IMR-90 (cell line): ENCODE measurements around the gene RRP1. TPM values are rescaled to one million over a fixed set of nuclear protein-coding genes. Genes with fewer than 3 reads are reported as not detected.

Source experiments
- ATAC-seq: fragments of 200-7000 bp; cut with Tn5 transposase; 2 replicates; pipeline ENCODE4 v1.9.1; 2020; ENCODE audit warnings: low read depth, mild to moderate bottlenecking, moderate library complexity
- BruUV-seq: library from RNA; stranded (reverse); fragments of 400-500 nt; replicated peaks from 2 replicates; lab custom pipeline; 2021; lab: Mats Ljungman, UMichigan
- CTCF ChIA-PET: fragments of 300-600 bp; formaldehyde crosslinking; extraction: SDS; loops from one replicate; lab custom pipeline; 2021; ENCODE audit warnings: antibody characterized with exemption; lab: Yijun Ruan, JAX
- POLR2A ChIA-PET: fragments of 300-600 bp; sonication (Branson Sonifier 250); formaldehyde crosslinking; loops from one replicate; lab custom pipeline; 2022; ENCODE audit warnings: antibody characterized with exemption; ENCODE audit not compliant: unreplicated experiment; lab: Charles Lee
- DNase-seq: peaks from one replicate; pipeline ENCODE4 v3.0.0; 2013
- H2AFZ ChIP-seq: replicated peaks from 2 replicates; pipeline ENCODE3; 2013; ENCODE audit warnings: low read length, mild to moderate bottlenecking; ENCODE audit not compliant: poor library complexity
- H2AK5ac ChIP-seq: 2 replicates; pipeline ENCODE4 v1.6.1; 2013; ENCODE audit warnings: low read depth, low read length, inconsistent platforms
- H2AK9ac ChIP-seq: replicated peaks from 2 replicates; pipeline ENCODE3; 2013; ENCODE audit warnings: mild to moderate bottlenecking, low read depth, low read length, moderate library complexity; ENCODE audit not compliant: poor library complexity
- H2BK120ac ChIP-seq: 2 replicates; pipeline ENCODE4 v1.6.1; 2013; ENCODE audit warnings: low read depth, low read length, inconsistent platforms
- H2BK15ac ChIP-seq: 3 replicates; pipeline ENCODE4 v1.6.1; 2013; ENCODE audit warnings: low read depth, low read length, inconsistent platforms
- H2BK20ac ChIP-seq: 2 replicates; pipeline ENCODE4 v1.6.1; 2013; ENCODE audit warnings: low read depth, mild to moderate bottlenecking, inconsistent platforms, low read length, moderate library complexity
- H2BK5ac ChIP-seq: 2 replicates; pipeline ENCODE4 v1.6.1; 2013; ENCODE audit warnings: mild to moderate bottlenecking, low read depth, low read length, inconsistent platforms; ENCODE audit not compliant: poor library complexity, severe bottlenecking
- H3K14ac ChIP-seq: replicated peaks from 2 replicates; pipeline ENCODE4 v1.6.1; 2013; ENCODE audit warnings: low read depth, low read length, inconsistent platforms
- H3K18ac ChIP-seq: 2 replicates; pipeline ENCODE4 v1.6.1; 2013; ENCODE audit warnings: low read depth, low read length, control low read depth
- H3K23ac ChIP-seq: 2 replicates; pipeline ENCODE4 v1.6.1; 2013; ENCODE audit warnings: low read depth, low read length, inconsistent platforms
- H3K27ac ChIP-seq: 2 replicates; pipeline ENCODE4 v1.5.1; 2013; ENCODE audit warnings: mild to moderate bottlenecking, control low read depth, low read length; ENCODE audit not compliant: insufficient read depth
- H3K27me3 ChIP-seq: 2 replicates; pipeline ENCODE4 v1.6.1; 2013; ENCODE audit warnings: low read length; ENCODE audit not compliant: control insufficient read depth, insufficient read depth
- H3K36me3 ChIP-seq: 2 replicates; pipeline ENCODE4 v1.6.1; 2013; ENCODE audit warnings: low read length, mixed read lengths; ENCODE audit not compliant: control insufficient read depth, insufficient read depth
- H3K4ac ChIP-seq: 2 replicates; pipeline ENCODE4 v1.6.1; 2013; ENCODE audit warnings: low read depth, low read length, inconsistent platforms
- H3K4me1 ChIP-seq: 2 replicates; pipeline ENCODE4 v1.6.1; 2013; ENCODE audit warnings: low read length, mixed read lengths; ENCODE audit not compliant: control insufficient read depth, insufficient read depth
- H3K4me2 ChIP-seq: 2 replicates; pipeline ENCODE4 v1.6.1; 2013; ENCODE audit warnings: low read depth, mild to moderate bottlenecking, control low read depth, low read length, moderate library complexity
- H3K4me3 ChIP-seq: 2 replicates; pipeline ENCODE4 v1.5.1; 2013; ENCODE audit warnings: low read depth, mild to moderate bottlenecking, control low read depth, low read length, moderate library complexity; ENCODE audit not compliant: insufficient read depth
- H3K56ac ChIP-seq: 2 replicates; pipeline ENCODE4 v1.6.1; 2013; ENCODE audit warnings: low read length, inconsistent platforms; ENCODE audit not compliant: insufficient read depth; ENCODE audit errors: extremely low read depth
- H3K79me1 ChIP-seq, 2 experiments: 2 replicates each; pipeline ENCODE4 v1.6.1; 2013; ENCODE audit warnings: low read length in 2 of 2, inconsistent platforms in 1 of 2, low read depth in 1 of 2
- H3K9ac ChIP-seq: 2 replicates; pipeline ENCODE4 v1.6.1; 2013; ENCODE audit warnings: low read depth, low read length, control low read depth
- H3K9me1 ChIP-seq: 2 replicates; pipeline ENCODE4 v1.6.1; 2013; ENCODE audit warnings: low read length, inconsistent platforms; ENCODE audit not compliant: insufficient read depth
- H3K9me3 ChIP-seq: 2 replicates; pipeline ENCODE4 v1.6.1; 2013; ENCODE audit warnings: low read length; ENCODE audit not compliant: control insufficient read depth, insufficient read depth
- H4K20me1 ChIP-seq: 2 replicates; pipeline ENCODE4 v1.6.1; 2013; ENCODE audit warnings: low read length, inconsistent platforms; ENCODE audit not compliant: insufficient read depth
- H4K5ac ChIP-seq: 2 replicates; pipeline ENCODE4 v1.6.1; 2013; ENCODE audit warnings: mild to moderate bottlenecking, low read depth, low read length, control low read depth
- H4K8ac ChIP-seq, 2 experiments: 2 replicates each; pipeline ENCODE4 v1.6.1; 2013; ENCODE audit warnings: low read depth in 2 of 2, low read length in 2 of 2, control low read depth in 1 of 2, inconsistent platforms in 1 of 2
- H4K91ac ChIP-seq: 2 replicates; pipeline ENCODE4 v1.6.1; 2013; ENCODE audit warnings: low read depth, low read length, inconsistent platforms; ENCODE audit not compliant: insufficient read depth
- BHLHE40 ChIP-seq: fragments of 150-350 bp; IDR thresholded peaks from 2 replicates; pipeline ENCODE4 v1.6.1; 2016; ENCODE audit warnings: mild to moderate bottlenecking, low read depth, low read length
- CEBPB ChIP-seq: IDR thresholded peaks from 2 replicates; pipeline ENCODE4 v1.6.1; 2012; ENCODE audit warnings: low read depth, low read length, improper control_type of control experiment
- CHD1 ChIP-seq: IDR thresholded peaks from 2 replicates; pipeline ENCODE4 v1.6.1; 2012; ENCODE audit warnings: low read depth, low read length, improper control_type of control experiment
- MAFK ChIP-seq: IDR thresholded peaks from 2 replicates; pipeline ENCODE4 v1.6.1; 2012; ENCODE audit warnings: low read depth, low read length, improper control_type of control experiment
- MAZ ChIP-seq: IDR thresholded peaks from 2 replicates; pipeline ENCODE4 v1.6.1; 2012; ENCODE audit warnings: low read depth, mild to moderate bottlenecking, low read length, improper control_type of control experiment, moderate library complexity, borderline replicate concordance
- NFE2L2 ChIP-seq: fragments of 150-350 bp; IDR thresholded peaks from 2 replicates; pipeline ENCODE4 v1.6.1; 2016; ENCODE audit warnings: low read depth, mild to moderate bottlenecking, low read length
- RCOR1 ChIP-seq: IDR thresholded peaks from 2 replicates; pipeline ENCODE4 v1.6.1; 2012; ENCODE audit warnings: mild to moderate bottlenecking, low read length, improper control_type of control experiment; ENCODE audit not compliant: insufficient replicate concordance
- WGBS, 2 experiments: methylation state at CpG; one replicate each; pipeline versions ENCODE4 v1.1.5 to v1.1.7; 2013; ENCODE audit warnings: missing lambda C conversion rate in 2 of 2; ENCODE audit not compliant: insufficient read length in 1 of 2; ENCODE audit errors: extremely low coverage in 2 of 2; 5-methylcytosine and 5-hydroxymethylcytosine counted together
- dilution Hi-C: fragments of 300-500 bp; cut with HindIII; formaldehyde crosslinking; loops from one replicate; pipeline ENCODE4 v1.14.3; 2018; ENCODE audit warnings: low sequenced_read_pairs; ENCODE audit not compliant: unreplicated experiment
- in situ Hi-C: fragments of 300-500 bp; cut with MboI; formaldehyde crosslinking; loops from 3 replicates; pipeline ENCODE4 v1.14.3; 2019; ENCODE audit warnings: low sequenced_read_pairs, inconsistent platforms, mixed read lengths
- intact Hi-C: fragments of 100-400 bp; cut with micrococcal nuclease; formaldehyde crosslinking; loops from 2 replicates; pipeline ENCODE4 v1.10.0; 2022
- polyA plus RNA-seq, 3 experiments: library from polyadenylated mRNA; depleted of rRNA; stranded (reverse); fragments of >200 nt; gene quantifications; 2 replicates each; pipeline ENCODE4 v1.2.3, GENCODE V29; 2012; ENCODE audit warnings: low replicate concordance in 1 of 3
- total RNA-seq: library from RNA; depleted of rRNA; stranded (reverse); fragments of >200 nt; gene quantifications from 2 replicates; pipeline ENCODE4 v1.2.3, GENCODE V29; 2012
- TF ChIP-seq, protein P1 (sequence below): fragments of 150-350 bp; IDR thresholded peaks from 2 replicates; pipeline ENCODE4 v1.6.1; 2016; ENCODE audit warnings: low read depth, mild to moderate bottlenecking, low read length, moderate library complexity, borderline replicate concordance
- TF ChIP-seq, protein P2 (sequence below): conservative IDR thresholded peaks from 2 replicates; pipeline ENCODE4 v1.5.1; 2012; ENCODE audit warnings: mild to moderate bottlenecking, low read depth, low read length, improper control_type of control experiment

The RRP1 gene
- total and polyA plus RNA-seq, 2 of the 4 experiments (the other 2 are of a cell fraction) = 20.2 to 23.3 TPM

DNA sequence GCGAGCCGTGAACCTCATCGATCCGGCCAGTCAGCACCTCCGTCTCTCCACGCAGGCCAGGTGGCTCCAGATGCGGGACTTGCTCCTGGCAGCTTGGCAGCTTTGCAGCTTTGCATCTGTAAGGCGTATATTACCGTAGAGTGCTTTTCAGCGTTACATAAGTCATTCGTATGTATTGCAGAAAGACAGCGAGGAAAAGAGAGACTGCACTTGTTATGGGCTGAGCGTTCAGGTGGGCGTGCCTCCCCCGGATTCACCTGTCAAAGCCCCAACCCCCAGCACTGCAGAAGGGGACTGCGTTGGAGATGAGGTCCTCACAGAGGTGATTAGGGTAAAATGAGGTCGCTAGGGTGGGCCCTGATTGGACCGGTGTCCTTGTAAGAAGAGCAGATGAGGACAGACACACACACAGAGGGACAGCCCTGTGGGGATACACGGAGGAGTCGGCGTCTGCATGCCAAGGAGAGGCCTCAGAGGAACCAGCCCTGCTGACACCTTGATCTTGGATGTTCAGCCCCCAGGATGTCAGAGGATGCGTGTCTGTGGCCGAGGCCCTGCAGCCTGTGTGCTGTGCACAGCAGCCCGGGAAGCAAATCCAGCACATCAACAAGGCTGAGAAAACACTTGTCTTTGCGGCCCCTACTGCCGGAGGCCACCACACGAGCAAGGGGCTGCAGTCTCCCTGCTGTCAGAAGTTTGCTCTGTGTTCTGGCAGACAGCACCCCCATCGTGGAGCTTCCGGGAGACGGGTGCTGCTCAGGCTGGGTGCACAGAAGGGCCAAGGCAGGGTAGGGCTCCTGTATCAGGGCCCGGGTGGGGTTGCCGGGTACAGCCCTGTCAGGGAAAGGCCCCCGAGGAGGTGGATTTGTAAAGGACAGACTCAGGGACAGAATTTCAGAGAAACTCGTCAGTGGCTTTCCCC lies 64.7 kb downstream of the RRP1 start:
- dilution Hi-C loops = no loop called here
- no peak for ATAC-seq
- no TSS peak for BruUV-seq

More for the DNA sequence above, 64.7 kb downstream of the RRP1 start:
- no peak overlapping the region for H3K56ac ChIP-seq
- no peak overlapping the region for H3K4me2 ChIP-seq
- no peak overlapping the region for H2BK20ac ChIP-seq
- no peak overlapping the region for H3K27ac ChIP-seq
- no peaks in the 10 kb centered on the region for H3K79me1 ChIP-seq
- H3K14ac ChIP-seq = no peak overlapping the region
- H4K91ac ChIP-seq = no peak overlapping the region
- H2AFZ ChIP-seq = no peak overlapping the region
- H4K8ac ChIP-seq = no peak overlapping the region
- H2BK120ac ChIP-seq = no peak overlapping the region
- no peak overlapping the region for H4K5ac ChIP-seq
- in situ Hi-C loops (no loop called here), intact Hi-C loops (no loop called here)
- TF ChIP-seq, protein P1, sequence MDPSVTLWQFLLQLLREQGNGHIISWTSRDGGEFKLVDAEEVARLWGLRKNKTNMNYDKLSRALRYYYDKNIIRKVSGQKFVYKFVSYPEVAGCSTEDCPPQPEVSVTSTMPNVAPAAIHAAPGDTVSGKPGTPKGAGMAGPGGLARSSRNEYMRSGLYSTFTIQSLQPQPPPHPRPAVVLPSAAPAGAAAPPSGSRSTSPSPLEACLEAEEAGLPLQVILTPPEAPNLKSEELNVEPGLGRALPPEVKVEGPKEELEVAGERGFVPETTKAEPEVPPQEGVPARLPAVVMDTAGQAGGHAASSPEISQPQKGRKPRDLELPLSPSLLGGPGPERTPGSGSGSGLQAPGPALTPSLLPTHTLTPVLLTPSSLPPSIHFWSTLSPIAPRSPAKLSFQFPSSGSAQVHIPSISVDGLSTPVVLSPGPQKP = no peak
- TF ChIP-seq RCOR1 = no peak
- no peak for TF ChIP-seq CHD1
- no peak for TF ChIP-seq MAZ
- TF ChIP-seq NFE2L2 = no peak
- TF ChIP-seq MAFK = no peak
- no peak for TF ChIP-seq CEBPB
- TF ChIP-seq, protein P2, sequence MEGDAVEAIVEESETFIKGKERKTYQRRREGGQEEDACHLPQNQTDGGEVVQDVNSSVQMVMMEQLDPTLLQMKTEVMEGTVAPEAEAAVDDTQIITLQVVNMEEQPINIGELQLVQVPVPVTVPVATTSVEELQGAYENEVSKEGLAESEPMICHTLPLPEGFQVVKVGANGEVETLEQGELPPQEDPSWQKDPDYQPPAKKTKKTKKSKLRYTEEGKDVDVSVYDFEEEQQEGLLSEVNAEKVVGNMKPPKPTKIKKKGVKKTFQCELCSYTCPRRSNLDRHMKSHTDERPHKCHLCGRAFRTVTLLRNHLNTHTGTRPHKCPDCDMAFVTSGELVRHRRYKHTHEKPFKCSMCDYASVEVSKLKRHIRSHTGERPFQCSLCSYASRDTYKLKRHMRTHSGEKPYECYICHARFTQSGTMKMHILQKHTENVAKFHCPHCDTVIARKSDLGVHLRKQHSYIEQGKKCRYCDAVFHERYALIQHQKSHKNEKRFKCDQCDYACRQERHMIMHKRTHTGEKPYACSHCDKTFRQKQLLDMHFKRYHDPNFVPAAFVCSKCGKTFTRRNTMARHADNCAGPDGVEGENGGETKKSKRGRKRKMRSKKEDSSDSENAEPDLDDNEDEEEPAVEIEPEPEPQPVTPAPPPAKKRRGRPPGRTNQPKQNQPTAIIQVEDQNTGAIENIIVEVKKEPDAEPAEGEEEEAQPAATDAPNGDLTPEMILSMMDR = no peak
- TF ChIP-seq BHLHE40 = no peak
- H3K23ac ChIP-seq = no peak overlapping the region
- no peak for DNase-seq
- H3K4me1 ChIP-seq = no peaks in the 10 kb centered on the region
- POLR2A ChIA-PET = no interaction called here
- no peak overlapping the region for H2BK5ac ChIP-seq
- 0 out of 2 replicates have a peak, but pooled peaks cover under 1% of the 10 kb centered on the region for H3K9me1 ChIP-seq
- no peak overlapping the region for H3K4ac ChIP-seq
- no peaks in the 10 kb centered on the region for H3K36me3 ChIP-seq
- H3K9me3 ChIP-seq = 0 out of 2 replicates have a peak, but pooled peaks cover 2% of the 10 kb centered on the region
- no peak overlapping the region for H3K9ac ChIP-seq
- H4K20me1 ChIP-seq = no peaks in the 10 kb centered on the region
- H3K4me3 ChIP-seq = no peak overlapping the region
- CTCF ChIA-PET = no interaction called here
- no peak overlapping the region for H2AK5ac ChIP-seq
- no peak overlapping the region for H2BK15ac ChIP-seq
- peaks cover 23% of the 10 kb centered on the region for H3K27me3 ChIP-seq
- no peak overlapping the region for H2AK9ac ChIP-seq
- H3K18ac ChIP-seq = no peak overlapping the region
- 79% methylated on average over 27 of the region's 34 CpGs; no CpG with 5 or more reads in 1 of the 2 experiments for WGBS, 2 experiments
